Effector memory CD4-positive, alpha-beta T cell (primary cell): ENCODE results near the gene SENP1.

ENCODE experiments used
- DNase-seq, 3 donors: peaks; one replicate each; pipeline ENCODE4 v3.0.0-alpha.2; 2020
- H3K27ac ChIP-seq: 2 replicates; pipeline ENCODE4 v1.7.0; 2013; ENCODE audit warnings: mild to moderate bottlenecking, low read length, moderate library complexity; ENCODE audit not compliant: insufficient read depth, poor library complexity, severe bottlenecking
- H3K27me3 ChIP-seq: replicated peaks from 2 replicates; pipeline ENCODE4 v1.7.0; 2013; ENCODE audit warnings: mild to moderate bottlenecking, low read length; ENCODE audit not compliant: insufficient read depth, control insufficient read depth, poor library complexity, severe bottlenecking
- H3K36me3 ChIP-seq: 2 replicates; pipeline ENCODE4 v1.7.0; 2013; ENCODE audit warnings: mild to moderate bottlenecking, low read length, moderate library complexity; ENCODE audit not compliant: control insufficient read depth, insufficient read depth
- H3K4me1 ChIP-seq: 2 replicates; pipeline ENCODE4 v1.7.0; 2013; ENCODE audit warnings: low read length, mild to moderate bottlenecking; ENCODE audit not compliant: control insufficient read depth, insufficient read depth, poor library complexity, severe bottlenecking
- H3K4me3 ChIP-seq: 2 replicates; pipeline ENCODE4 v1.7.0; 2013; ENCODE audit warnings: low read length, low read depth, mild to moderate bottlenecking; ENCODE audit not compliant: insufficient read depth, poor library complexity, severe bottlenecking
- H3K9me3 ChIP-seq: 2 replicates; pipeline ENCODE4 v1.7.0; 2013; ENCODE audit warnings: mild to moderate bottlenecking, low read length, moderate library complexity; ENCODE audit not compliant: control insufficient read depth
- total RNA-seq, 3 donors: gene quantifications; one replicate each; lab custom pipeline; 2026; lab: John Stamatoyannopoulos, UW

The SENP1 gene
- total RNA-seq: 25.6 to 37.8 (median 35.0) reads per million in 3 donors

DNA sequence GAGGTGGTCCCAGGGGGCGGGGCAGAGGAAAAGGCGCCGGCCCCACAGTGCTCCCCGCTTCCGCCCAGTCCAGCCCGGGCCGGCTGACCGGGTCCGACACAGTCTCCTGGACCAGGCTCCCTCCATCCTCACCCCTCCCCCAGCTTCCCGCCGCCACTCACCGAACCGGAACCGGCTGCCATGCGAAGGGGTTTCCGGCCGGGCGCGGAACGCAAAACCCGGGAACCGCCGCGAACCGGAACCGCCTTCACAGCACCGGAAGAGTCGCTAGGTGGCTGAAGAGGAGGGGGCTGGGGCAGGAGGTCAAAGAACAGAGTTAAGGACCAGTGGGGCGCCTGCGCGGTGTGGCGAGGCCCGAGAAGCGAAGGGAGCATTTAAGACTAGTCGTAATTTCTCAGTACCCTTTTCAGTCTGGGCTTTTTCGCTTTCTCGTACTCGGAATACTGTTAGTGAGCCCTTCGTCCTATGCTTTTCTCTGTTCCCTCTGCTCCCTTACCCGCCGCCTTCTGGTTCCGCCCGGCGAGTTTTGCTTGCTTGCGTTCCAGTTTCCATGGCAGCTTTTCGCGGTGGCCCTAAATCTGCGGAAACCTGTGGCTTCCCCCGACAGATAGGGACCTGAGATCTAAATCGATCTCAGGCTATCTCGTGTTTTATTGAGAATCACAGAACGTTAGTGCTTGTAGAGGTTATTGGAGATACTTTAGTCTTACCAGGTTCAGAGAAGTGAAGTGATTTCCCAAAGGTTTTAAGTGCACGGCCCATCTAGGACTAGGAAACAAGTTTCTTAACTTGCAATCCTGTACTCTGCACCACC lies at the start of gene SENP1:
TSS of gene SENP1 (minus strand) at position 213 of the 814 bp plus-strand sequence. CDS start 4,607 bp downstream, outside the sequence.
- Histone ChIP-seq H3K4me3 (peak within 1 kb of the TSS; percentile 87), H3K4me1 (peaks cover 20% of the 10 kb centered on the region), H3K36me3 (no peaks in the 10 kb centered on the region), H3K27ac (peak within 1 kb of the TSS; percentile 98), H3K27me3 (no peaks in the 10 kb centered on the region), H3K9me3 (no peaks in the 10 kb centered on the region)
- DNase-seq: peak; percentile 81 to 83 (median 83)

DNA sequence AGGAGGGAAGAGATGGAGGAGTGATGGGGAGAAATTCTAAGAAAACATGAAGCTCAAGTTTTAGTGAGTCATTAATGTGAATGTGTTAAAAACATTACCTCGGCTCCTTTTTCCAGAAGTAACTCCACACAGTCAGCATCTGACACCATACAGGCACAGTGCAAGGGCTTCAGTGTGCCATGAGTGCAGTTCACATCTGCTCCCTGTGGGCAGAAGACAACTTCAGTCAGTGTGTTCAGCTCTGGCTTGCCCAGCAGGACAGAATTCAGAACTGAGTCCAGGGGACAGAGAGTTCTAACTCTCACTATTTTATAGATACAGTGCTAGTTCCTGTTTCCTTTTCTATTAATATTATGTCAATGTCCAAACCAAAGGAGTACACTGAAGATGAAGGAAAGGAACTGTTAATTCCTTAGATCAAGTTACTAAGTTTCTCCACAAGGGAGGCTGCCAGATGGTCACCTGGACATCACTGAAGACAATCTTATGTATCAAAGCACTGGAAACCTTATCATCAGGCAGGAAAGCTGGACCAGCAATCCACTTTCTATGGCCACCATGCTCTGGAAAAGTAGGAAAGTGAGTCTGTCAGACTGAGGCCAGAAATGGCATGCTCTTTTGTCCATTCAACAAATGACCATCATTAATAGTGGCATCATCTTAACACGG lies 45.4 kb upstream of the SENP1 start:
- H3K36me3 ChIP-seq: peaks cover 66% of the 10 kb centered on the region
- H3K4me3 ChIP-seq: no peak overlapping the region
- H3K27ac ChIP-seq: no peak overlapping the region
- H3K9me3 ChIP-seq: no peaks in the 10 kb centered on the region
- no peaks in the 10 kb centered on the region for H3K27me3 ChIP-seq
- peaks cover under 1% of the 10 kb centered on the region for H3K4me1 ChIP-seq
- no peak for DNase-seq

DNA sequence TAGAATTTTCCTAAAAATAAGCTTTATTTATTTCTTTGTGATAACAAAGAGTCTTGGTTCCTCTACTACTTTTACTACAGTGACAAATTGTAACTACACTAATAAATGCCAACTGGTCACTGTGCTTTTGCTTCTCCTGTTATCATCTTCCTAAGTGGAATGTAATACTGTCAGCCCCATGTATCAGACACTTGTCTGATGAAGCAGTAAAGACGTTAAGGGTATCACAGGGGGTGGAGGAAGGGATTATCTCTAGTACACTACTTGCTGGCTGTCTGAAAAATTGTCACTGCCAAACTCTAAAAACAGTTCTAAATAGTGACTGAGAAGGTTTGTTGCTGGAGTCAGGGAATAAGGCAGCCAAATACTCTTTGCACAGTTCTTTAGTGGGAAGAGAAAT lies 40.1 kb upstream of the SENP1 start:
- no peaks in the 10 kb centered on the region for H3K4me1 ChIP-seq
- no peak for DNase-seq
- H3K27me3 ChIP-seq: no peaks in the 10 kb centered on the region
- H3K9me3 ChIP-seq: no peaks in the 10 kb centered on the region
- H3K4me3 ChIP-seq: no peak overlapping the region
- H3K27ac ChIP-seq: no peak overlapping the region
- peaks cover 68% of the 10 kb centered on the region for H3K36me3 ChIP-seq

DNA sequence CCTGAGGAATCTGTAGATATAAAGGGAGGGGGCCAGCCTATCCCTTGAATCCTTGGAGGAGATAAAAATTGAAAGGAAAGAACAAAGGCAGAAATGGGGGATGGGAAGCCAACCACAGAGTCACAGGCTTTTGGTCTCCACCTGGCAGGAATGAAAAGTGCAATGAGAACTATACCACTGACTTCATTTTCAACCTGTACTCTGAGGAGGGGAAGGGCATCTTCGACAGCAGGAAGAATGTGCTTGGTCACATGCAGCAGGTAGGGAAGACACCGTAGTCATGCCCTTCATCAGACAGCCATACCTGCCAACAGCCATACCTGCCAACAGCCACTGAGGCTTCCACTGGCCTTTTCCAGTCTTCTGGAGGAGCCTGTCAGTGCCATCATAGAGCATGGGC lies 38.0 kb upstream of the SENP1 start:
- Histone ChIP-seq H3K36me3 (peaks cover 61% of the 10 kb centered on the region), H3K9me3 (no peaks in the 10 kb centered on the region), H3K4me1 (no peaks in the 10 kb centered on the region), H3K4me3 (no peak overlapping the region), H3K27me3 (no peaks in the 10 kb centered on the region), H3K27ac (no peak overlapping the region)
- no peak for DNase-seq

DNA sequence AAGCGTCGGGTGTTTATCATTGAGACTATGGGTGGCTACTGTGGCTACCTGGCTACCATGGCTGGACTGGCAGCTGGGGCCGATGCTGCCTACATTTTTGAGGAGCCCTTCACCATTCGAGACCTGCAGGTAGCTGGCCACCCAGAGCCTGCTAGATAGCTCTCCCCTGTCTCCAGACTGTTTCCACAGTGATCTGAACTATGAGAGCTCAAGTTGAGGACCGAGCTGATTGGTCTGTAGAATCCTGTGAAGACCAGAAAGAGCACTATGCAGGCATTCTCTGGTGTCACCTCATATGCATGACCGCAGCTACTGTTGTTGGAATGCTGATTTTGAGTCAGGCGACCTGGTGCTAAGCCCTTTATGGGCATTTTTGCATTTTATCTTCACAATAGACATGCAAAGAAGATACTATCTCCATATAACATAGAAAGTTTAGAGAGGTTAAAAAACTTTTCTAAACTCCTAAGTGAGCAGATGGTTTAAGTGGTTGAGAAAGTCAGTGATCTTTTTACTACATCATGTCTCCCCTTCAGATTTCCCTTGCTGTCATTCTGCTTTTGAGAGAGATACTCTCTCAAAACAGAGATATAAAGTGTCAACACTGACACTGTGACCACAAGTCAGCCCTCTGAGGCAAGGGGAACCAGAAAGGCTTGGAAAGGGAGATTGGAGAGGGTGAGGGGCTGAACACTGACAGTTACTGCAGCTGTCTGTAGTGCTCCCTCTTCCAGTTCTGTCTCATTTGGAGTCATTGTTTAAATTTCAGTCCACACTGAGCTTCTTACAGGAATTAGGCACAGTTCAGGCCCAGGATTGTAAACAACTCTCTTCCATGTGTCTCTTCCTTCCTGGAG lies 37.2 kb upstream of the SENP1 start:
- no peaks in the 10 kb centered on the region for H3K27me3 ChIP-seq
- no peaks in the 10 kb centered on the region for H3K4me1 ChIP-seq
- no peak for DNase-seq
- peaks cover 58% of the 10 kb centered on the region for H3K36me3 ChIP-seq
- no peaks in the 10 kb centered on the region for H3K9me3 ChIP-seq
- no peak overlapping the region for H3K27ac ChIP-seq
- no peak overlapping the region for H3K4me3 ChIP-seq

DNA sequence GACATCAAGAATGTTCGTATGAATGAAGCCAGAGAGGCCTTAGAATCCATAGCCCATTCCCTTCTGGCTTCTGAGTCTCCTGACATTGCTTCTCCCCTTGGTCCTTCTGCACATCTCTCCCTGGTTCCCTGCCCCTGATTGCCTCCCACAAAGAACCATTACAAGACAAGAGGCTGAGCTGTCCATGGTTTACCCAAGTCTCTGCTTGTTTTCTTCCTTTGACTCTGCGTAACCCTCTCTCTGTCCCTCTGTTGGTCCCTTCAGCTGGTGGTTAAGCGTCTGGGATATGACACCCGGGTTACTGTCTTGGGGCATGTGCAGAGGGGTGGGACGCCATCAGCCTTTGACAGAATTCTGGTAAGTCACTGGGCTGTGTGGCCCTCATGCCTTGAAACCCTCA lies 29.1 kb upstream of the SENP1 start:
- Histone ChIP-seq H3K27ac (no peak overlapping the region), H3K36me3 (peaks cover 32% of the 10 kb centered on the region), H3K4me1 (no peaks in the 10 kb centered on the region), H3K9me3 (no peaks in the 10 kb centered on the region), H3K4me3 (no peak overlapping the region), H3K27me3 (no peaks in the 10 kb centered on the region)
- no peak for DNase-seq

DNA sequence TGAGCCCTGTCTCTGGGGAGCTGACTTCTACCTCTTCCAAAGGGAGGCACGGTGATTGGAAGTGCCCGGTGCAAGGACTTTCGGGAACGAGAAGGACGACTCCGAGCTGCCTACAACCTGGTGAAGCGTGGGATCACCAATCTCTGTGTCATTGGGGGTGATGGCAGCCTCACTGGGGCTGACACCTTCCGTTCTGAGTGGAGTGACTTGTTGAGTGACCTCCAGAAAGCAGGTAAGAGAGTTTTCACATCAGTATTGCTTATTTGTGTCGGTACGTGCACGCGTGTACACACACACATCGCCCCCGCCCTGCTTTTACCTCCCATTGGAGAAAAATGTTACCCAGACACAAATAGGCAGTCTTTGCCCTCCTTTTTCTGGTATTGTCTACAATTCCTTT lies 26.9 kb upstream of the SENP1 start:
- H3K9me3 ChIP-seq: no peaks in the 10 kb centered on the region
- DNase-seq: no peak
- no peaks in the 10 kb centered on the region for H3K27me3 ChIP-seq
- H3K36me3 ChIP-seq: peaks cover 15% of the 10 kb centered on the region
- no peak overlapping the region for H3K27ac ChIP-seq
- H3K4me1 ChIP-seq: no peaks in the 10 kb centered on the region
- H3K4me3 ChIP-seq: no peak overlapping the region

DNA sequence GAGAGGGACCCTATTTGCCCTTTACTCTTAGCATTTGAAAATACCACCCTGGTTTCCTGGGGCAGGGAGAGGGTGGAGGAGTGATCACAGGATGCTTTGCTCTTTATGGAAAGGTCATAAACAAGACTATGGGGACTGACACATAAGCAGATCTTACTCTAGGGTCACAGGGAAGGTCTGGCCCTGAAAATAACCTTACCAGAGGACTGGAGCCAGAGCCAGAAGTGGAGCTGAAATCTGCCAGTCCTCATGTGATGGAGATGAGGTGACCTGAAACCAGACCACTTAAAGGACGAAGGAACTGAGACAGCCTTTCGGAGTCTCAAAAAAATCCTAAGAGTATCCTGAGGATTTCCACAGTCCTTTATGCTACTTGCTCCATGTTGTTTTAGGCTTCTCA lies 25.6 kb upstream of the SENP1 start:
- DNase-seq: no peak
- H3K36me3 ChIP-seq: peaks cover 14% of the 10 kb centered on the region

DNA sequence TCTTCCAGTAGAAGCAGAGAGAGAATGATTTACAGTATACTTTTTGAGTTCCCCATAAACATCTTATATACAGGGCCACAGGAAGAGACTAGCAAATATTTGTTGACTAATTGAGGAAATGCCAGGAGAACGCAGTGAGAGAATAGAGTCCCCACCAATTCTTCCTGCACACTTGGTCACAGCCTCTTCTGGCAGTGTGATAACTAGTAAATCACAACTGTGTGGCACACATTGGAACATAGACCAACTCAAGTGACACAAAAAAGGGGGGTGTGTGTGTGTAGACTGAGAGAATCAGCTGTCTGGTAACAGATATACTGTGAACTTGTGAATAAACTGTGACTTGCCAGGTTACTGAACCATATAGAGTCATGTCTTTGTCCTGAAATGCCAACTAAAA lies 23.5 kb upstream of the SENP1 start:
- H3K27me3 ChIP-seq: no peaks in the 10 kb centered on the region
- no peaks in the 10 kb centered on the region for H3K9me3 ChIP-seq
- H3K4me3 ChIP-seq: no peak overlapping the region
- H3K4me1 ChIP-seq: no peaks in the 10 kb centered on the region
- H3K36me3 ChIP-seq: peaks cover 5% of the 10 kb centered on the region
- no peak for DNase-seq
- no peak overlapping the region for H3K27ac ChIP-seq

More for the DNA sequence above, 25.6 kb upstream of the SENP1 start:
- no peaks in the 10 kb centered on the region for H3K9me3 ChIP-seq
- H3K4me3 ChIP-seq: no peak overlapping the region
- H3K27ac ChIP-seq: no peak overlapping the region
- H3K4me1 ChIP-seq: no peaks in the 10 kb centered on the region
- no peaks in the 10 kb centered on the region for H3K27me3 ChIP-seq
